BLaER1 treated with 17β-estradiol and CSF1 and Interleukin-3, amounts not matched to agents 10 nM and 100 nM (cell line): ENCODE measurements around the gene FAM32A.

Experiments
- H3K27ac ChIP-seq, 11 experiments: shearing (Covaris generic); formaldehyde crosslinking; 2 replicates each; pipeline ENCODE4 v1.8.1; 2022
- H3K27me3 ChIP-seq, 11 experiments: shearing (Covaris generic); formaldehyde crosslinking; 2 replicates each; pipeline ENCODE4 v1.8.1; 2022
- H3K36me3 ChIP-seq, 11 experiments: shearing (Covaris generic); formaldehyde crosslinking; 2 replicates each; pipeline ENCODE4 v1.8.1; 2022
- H3K4me1 ChIP-seq, 10 experiments: shearing (Covaris generic); formaldehyde crosslinking; 2 replicates each; pipeline ENCODE4 v1.8.1; 2022
- H3K4me2 ChIP-seq, 11 experiments: shearing (Covaris generic); formaldehyde crosslinking; 2 replicates each; pipeline ENCODE4 v1.8.1; 2022
- H3K4me3 ChIP-seq, 10 experiments: shearing (Covaris generic); formaldehyde crosslinking; 2 replicates each; pipeline ENCODE4 v1.8.1; 2022
- H3K9ac ChIP-seq, 11 experiments: shearing (Covaris generic); formaldehyde crosslinking; 2 replicates each; pipeline ENCODE4 v1.8.1; 2022
- H3K9me3 ChIP-seq, 11 experiments: shearing (Covaris generic); formaldehyde crosslinking; replicated peaks in 1 of 11; 2 replicates each; pipeline ENCODE4 v1.8.1; 2022
- H4K20me1 ChIP-seq, 11 experiments: shearing (Covaris generic); formaldehyde crosslinking; 2 replicates each; pipeline ENCODE4 v1.8.1; 2022
- Cebpa-rat ChIP-seq, 11 experiments: shearing (Covaris generic); IDR thresholded peaks; 2 replicates each; pipeline ENCODE4 v1.8.1; 2022

Gene FAM32A

GRCh38 chr19:16190198-16190597, 5.0 kb downstream of the FAM32A start:
- Histone ChIP-seq H3K27ac (no peak overlapping the region), H3K36me3 (peaks cover 73 to 86% (median 78%) of the 10 kb centered on the region in 11 experiments), H3K4me1 (peaks cover 9 to 25% (median 17%) of the 10 kb centered on the region in 10 experiments)

GRCh38 chr19:16190736-16191135, 5.5 kb downstream of the FAM32A start:
- no peaks in the 10 kb centered on the region for H3K27me3 ChIP-seq

More at GRCh38 chr19:16190198-16190597, 5.0 kb downstream of the FAM32A start:
- H4K20me1 ChIP-seq, result peaks cover 31 to 67% (median 57%) of the 10 kb centered on the region in 11 experiments; a peak in 19 of 22 replicates
- no peaks in the 10 kb centered on the region for H3K9me3 ChIP-seq
- no peaks in the 10 kb centered on the region for H3K27me3 ChIP-seq
- H3K4me3 ChIP-seq, result no peak overlapping the region
- H3K4me2 ChIP-seq, result no peak overlapping the region
- H3K9ac ChIP-seq, result peak overlapping the region in 3 of 11 experiments; percentile 2 to 41 (median 23); a peak in 4 of 22 replicates
- TF ChIP-seq Cebpa-rat (IDR thresholded peaks at IDR 0.05), result no peak

DNA sequence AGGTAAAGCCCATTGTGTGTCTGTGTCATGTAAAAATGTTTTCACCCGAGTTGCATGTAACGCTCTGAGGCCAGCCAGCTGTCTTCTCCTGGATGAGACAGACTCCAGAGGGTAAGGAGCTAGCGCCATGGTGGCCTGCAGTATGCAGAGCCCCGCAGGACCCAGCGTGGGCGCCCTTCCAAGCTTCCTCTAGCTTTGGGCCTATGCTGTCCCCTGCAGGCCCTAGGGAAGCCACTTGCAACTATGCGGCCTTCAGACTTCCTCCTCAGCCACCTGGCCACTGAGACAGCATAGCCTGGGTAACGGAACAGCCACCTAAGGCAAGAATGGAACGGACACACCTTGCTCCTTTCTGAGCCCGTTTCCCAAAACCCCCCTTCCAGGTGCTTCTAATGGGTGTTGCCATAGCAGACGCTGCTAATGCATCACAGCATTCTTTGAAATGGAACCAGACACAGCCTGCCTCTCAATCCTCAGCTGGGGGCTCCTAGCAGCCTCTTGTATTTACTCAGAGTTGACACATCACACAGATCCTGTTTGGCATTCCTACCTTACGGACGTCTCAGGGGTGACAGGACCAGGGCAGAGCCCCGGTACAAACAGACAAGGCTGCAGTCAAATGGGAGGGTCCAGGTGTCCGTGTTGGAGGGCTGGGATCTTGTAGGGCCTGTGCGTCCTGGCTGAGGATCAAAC, 6.2 kb downstream of the FAM32A start:
- Histone ChIP-seq H3K9ac (no peak overlapping the region), H3K27me3 (no peaks in the 10 kb centered on the region), H3K4me1 (peaks cover 5 to 21% (median 15%) of the 10 kb centered on the region in 10 experiments), H3K9me3 (no peaks in the 10 kb centered on the region), H3K27ac (no peak overlapping the region), H3K4me2 (no peak overlapping the region), H3K36me3 (peaks cover 72 to 85% (median 78%) of the 10 kb centered on the region in 11 experiments), H4K20me1 (peaks cover 22 to 61% (median 52%) of the 10 kb centered on the region in 11 experiments; a peak in 19 of 22 replicates), H3K4me3 (no peak overlapping the region)
- no peak for TF ChIP-seq Cebpa-rat (IDR thresholded peaks at IDR 0.05)

More at GRCh38 chr19:16190736-16191135, 5.5 kb downstream of the FAM32A start:
- H3K4me1 ChIP-seq, result peaks cover 9 to 25% (median 17%) of the 10 kb centered on the region in 10 experiments
- no peak overlapping the region for H3K4me2 ChIP-seq
- H3K9me3 ChIP-seq, result no peaks in the 10 kb centered on the region
- no peak overlapping the region for H3K27ac ChIP-seq
- no peak overlapping the region for H3K4me3 ChIP-seq
- peaks cover 73 to 86% (median 78%) of the 10 kb centered on the region in 11 experiments for H3K36me3 ChIP-seq
- TF ChIP-seq Cebpa-rat (IDR thresholded peaks at IDR 0.05), result no peak
- H4K20me1 ChIP-seq, result peaks cover 28 to 67% (median 56%) of the 10 kb centered on the region in 11 experiments; a peak in 19 of 22 replicates
- H3K9ac ChIP-seq, result peak overlapping the region in 1 of 11 experiments; percentile 2; a peak in 1 of 22 replicates

DNA sequence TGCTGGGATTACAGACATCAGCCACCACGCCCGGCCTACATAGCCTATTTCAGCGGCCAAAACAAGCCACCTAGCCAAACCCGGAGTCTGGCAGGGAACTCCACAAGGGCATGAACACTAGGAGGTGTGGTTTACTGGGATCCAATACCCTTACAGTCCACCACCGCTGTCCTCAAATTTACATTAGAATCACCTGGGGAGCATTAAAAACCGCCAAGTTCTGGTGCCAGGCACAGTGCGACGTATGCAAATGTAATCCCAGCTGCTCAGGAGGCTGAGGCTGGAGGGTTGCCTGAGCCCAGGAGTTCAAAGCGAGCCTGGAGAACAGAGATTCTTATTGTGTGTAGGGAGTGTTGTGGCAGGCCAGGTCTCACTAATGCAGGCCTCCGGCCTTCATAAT, 8.3 kb downstream of the FAM32A start:
- Histone ChIP-seq H3K27ac (no peak overlapping the region), H3K4me2 (no peak overlapping the region), H3K9ac (no peak overlapping the region), H3K9me3 (no peaks in the 10 kb centered on the region), H3K36me3 (peaks cover 50 to 64% (median 60%) of the 10 kb centered on the region in 11 experiments), H3K4me3 (no peak overlapping the region), H3K4me1 (peaks cover 10 to 17% (median 14%) of the 10 kb centered on the region in 10 experiments), H4K20me1 (peaks cover 10 to 45% (median 32%) of the 10 kb centered on the region in 11 experiments; a peak in 19 of 22 replicates), H3K27me3 (no peaks in the 10 kb centered on the region)
- no peak for TF ChIP-seq Cebpa-rat (IDR thresholded peaks at IDR 0.05)

GRCh38 chr19:16197188-16197621, 12.0 kb downstream of the FAM32A start:
- peak overlapping the region; percentile 39 to 91 (median 85); a peak in 21 of 22 replicates for H3K27ac ChIP-seq
- no peak for TF ChIP-seq Cebpa-rat (IDR thresholded peaks at IDR 0.05)
- peak overlapping the region; percentile 75 to 100 (median 88) for H3K4me3 ChIP-seq

DNA sequence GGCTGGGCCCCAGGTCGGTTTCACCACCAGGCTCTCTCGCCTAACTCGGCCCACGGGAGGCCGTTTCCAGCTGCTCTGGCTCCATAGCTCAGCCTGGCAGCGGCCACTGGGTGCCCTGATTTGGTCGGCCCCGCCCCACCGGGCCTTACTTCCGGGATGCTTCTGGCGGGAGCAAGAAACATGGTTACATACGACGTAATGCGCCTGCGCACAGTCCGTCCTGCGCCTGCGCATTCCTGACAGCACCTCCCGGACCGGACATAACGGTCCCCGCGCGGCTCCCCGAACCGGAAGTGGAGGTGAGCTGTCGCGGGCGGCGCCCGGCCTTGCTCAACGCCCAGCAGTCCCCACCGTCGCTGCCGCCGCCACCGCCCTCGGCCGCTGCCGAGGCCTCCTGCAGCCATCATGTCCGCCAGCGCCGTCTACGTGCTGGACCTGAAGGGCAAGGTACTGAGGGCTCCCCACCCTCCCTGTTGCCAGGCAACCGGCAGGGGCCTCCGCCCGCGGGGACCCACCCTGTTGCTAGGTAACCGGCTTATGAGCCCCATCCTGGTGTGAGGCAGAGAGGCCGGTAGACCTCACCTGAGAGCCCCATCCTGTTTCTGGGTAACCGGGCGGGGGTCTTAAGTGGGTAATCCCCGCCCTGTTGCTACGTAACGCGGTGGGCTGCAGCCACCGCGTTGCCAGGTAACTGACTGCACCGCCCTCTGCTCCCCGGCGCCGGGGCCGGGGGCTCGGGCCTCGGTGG, 12.6 kb downstream of the FAM32A start, which contains the start of gene AP1M1:
Gene AP1M1 (plus strand): TSS at position 290 of the 748 bp plus-strand sequence. CDS start 116 bp downstream, at position 406.
- no peak for TF ChIP-seq Cebpa-rat (IDR thresholded peaks at IDR 0.05)
- H3K4me3 ChIP-seq, result peak within 1 kb of the TSS; percentile 75 to 100 (median 88)
- H3K27me3 ChIP-seq, result no peaks in the 10 kb centered on the region
- H4K20me1 ChIP-seq, result peaks cover 21 to 46% (median 31%) of the 10 kb centered on the region in 11 experiments; a peak in 21 of 22 replicates
- peaks cover 23 to 39% (median 31%) of the 10 kb centered on the region in 10 experiments for H3K4me1 ChIP-seq
- peak within 1 kb of the TSS; percentile 81 to 94 (median 88) for H3K9ac ChIP-seq
- peak within 1 kb of the TSS; percentile 72 to 91 (median 85) for H3K27ac ChIP-seq
- no peaks in the 10 kb centered on the region for H3K9me3 ChIP-seq
- H3K36me3 ChIP-seq, result peaks cover 29 to 52% (median 43%) of the 10 kb centered on the region in 11 experiments
- H3K4me2 ChIP-seq, result peak within 1 kb of the TSS; percentile 71 to 98 (median 89)

More at GRCh38 chr19:16197188-16197621, 12.0 kb downstream of the FAM32A start:
- H3K27me3 ChIP-seq, result no peaks in the 10 kb centered on the region
- H3K9me3 ChIP-seq, result no peaks in the 10 kb centered on the region
- H4K20me1 ChIP-seq, result peaks cover 16 to 45% (median 25%) of the 10 kb centered on the region in 11 experiments; a peak in 20 of 22 replicates
- peaks cover 23 to 39% (median 30%) of the 10 kb centered on the region in 10 experiments for H3K4me1 ChIP-seq
- H3K36me3 ChIP-seq, result peaks cover 31 to 52% (median 44%) of the 10 kb centered on the region in 11 experiments
- peak overlapping the region; percentile 71 to 98 (median 89) for H3K4me2 ChIP-seq
- H3K9ac ChIP-seq, result peak overlapping the region; percentile 81 to 94 (median 88)

DNA sequence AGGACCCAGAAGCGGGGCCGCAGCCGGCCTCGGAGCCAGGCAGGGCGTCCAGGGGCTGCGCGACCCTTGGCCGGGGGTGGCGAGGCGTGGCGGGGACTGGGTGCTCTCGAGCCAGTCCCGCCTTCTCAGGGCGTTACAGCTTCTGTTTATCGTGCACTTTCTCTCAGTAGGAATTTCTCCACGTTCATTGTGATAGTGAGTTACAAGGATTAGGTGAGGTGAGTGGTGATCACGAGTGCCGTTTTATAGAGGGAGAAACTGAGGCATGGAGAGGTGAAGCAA, 13.1 kb downstream of the FAM32A start:
- H3K9ac ChIP-seq, result peak overlapping the region; percentile 81 to 94 (median 88)
- TF ChIP-seq Cebpa-rat (IDR thresholded peaks at IDR 0.05), result no peak

GRCh38 chr19:16199275-16199932, 14.2 kb downstream of the FAM32A start:
- H3K36me3 ChIP-seq, result peaks cover 38 to 52% (median 45%) of the 10 kb centered on the region in 11 experiments
- H3K27ac ChIP-seq, result 0 out of 22 replicates have a peak overlapping the region, but pooled peaks of 2 of the 11 experiments have one; percentile 2 to 26
- no peaks in the 10 kb centered on the region for H3K27me3 ChIP-seq
- H3K4me2 ChIP-seq, result peak overlapping the region; percentile 71 to 98 (median 89)
- no peak for TF ChIP-seq Cebpa-rat (IDR thresholded peaks at IDR 0.05)
- H4K20me1 ChIP-seq, result peaks cover 37 to 62% (median 43%) of the 10 kb centered on the region in 11 experiments; a peak in 21 of 22 replicates
- no peaks in the 10 kb centered on the region for H3K9me3 ChIP-seq
- peak overlapping the region in 10 of 11 experiments; percentile 84 to 94 (median 90); a peak in 16 of 22 replicates for H3K9ac ChIP-seq
- H3K4me3 ChIP-seq, result peak overlapping the region; percentile 75 to 100 (median 88); a peak in 15 of 20 replicates
- H3K4me1 ChIP-seq, result peaks cover 23 to 47% (median 32%) of the 10 kb centered on the region in 10 experiments

More for the DNA sequence above, 13.1 kb downstream of the FAM32A start:
- Histone ChIP-seq H3K4me2 (peak overlapping the region; percentile 71 to 98 (median 89)), H3K4me1 (peaks cover 23 to 43% (median 32%) of the 10 kb centered on the region in 10 experiments), H3K9me3 (no peaks in the 10 kb centered on the region), H3K27ac (peak overlapping the region; percentile 72 to 91 (median 85)), H3K4me3 (peak overlapping the region; percentile 75 to 100 (median 88)), H4K20me1 (peaks cover 26 to 51% (median 36%) of the 10 kb centered on the region in 11 experiments; a peak in 21 of 22 replicates), H3K27me3 (no peaks in the 10 kb centered on the region), H3K36me3 (peaks cover 32 to 52% (median 44%) of the 10 kb centered on the region in 11 experiments)
